COLO668 (cell line): ENCODE results near the gene EIF2S3.
A peak's percentile ranks its signal among the peaks of the same experiment; 100 is the strongest.
"Not testable (repeated sequence)": the region's sequence is repeated elsewhere in the genome, so short reads cannot be mapped to it uniquely, and the experiment has no call there.

Experiments
- DNase-seq: peaks from one replicate; lab custom pipeline; 2025; ENCODE audit not compliant: unreplicated experiment; lab: John Stamatoyannopoulos, UW

The EIF2S3 gene

GRCh38 chrX:24054182-24055042 lies at the start of gene EIF2S3:
EIF2S3 (plus strand) TSS chrX:24054956; CDS start chrX:24054969, 13 bp downstream.
- peak; percentile 91 for DNase-seq

DNA sequence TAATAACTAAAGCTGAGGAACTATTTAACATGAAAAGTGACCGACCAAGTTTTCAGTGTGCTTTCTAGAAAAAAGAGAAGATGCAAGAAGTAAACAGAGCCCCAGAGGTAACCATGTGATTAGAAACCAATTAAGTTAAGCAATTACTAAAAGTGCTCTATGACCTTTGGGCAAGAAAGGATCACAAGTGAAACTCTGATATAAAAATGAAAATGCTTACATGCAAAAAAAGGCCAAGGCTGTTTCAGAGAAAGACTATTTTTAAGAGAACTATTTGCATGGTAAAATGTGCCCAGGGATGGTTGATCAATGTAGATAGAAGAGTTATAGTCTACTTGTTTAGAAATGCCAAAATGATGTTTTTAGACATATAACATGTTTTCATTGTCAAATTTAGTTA lies 49.7 kb upstream of the EIF2S3 start:
- no peak for DNase-seq

- DNase-seq, result no peak
Observed at GRCh38 chrX:24005867-24006266, 48.9 kb upstream of the EIF2S3 start.

DNA sequence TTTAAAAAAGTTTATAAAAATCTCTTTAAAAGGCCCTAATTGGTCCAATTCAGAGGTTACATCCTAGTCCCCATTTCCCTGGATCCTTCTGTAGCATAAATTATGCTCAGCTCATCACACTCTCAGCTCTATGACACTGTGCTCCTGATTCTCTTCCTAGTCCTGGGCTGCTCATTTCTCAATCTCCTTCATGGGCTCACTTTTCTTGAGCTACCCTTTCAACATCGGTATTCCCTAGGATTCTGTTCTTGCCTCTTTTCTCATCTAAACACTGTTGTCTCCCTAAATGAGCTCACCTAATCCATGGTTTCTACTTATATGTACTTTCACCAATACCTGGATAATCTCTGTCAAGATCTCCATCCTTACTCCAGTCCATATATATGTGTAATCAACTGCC lies 42.5 kb upstream of the EIF2S3 start:
- DNase-seq, result no peak

- DNase-seq, result no peak
Observed at GRCh38 chrX:24014388-24015018, 40.3 kb upstream of the EIF2S3 start.

DNA sequence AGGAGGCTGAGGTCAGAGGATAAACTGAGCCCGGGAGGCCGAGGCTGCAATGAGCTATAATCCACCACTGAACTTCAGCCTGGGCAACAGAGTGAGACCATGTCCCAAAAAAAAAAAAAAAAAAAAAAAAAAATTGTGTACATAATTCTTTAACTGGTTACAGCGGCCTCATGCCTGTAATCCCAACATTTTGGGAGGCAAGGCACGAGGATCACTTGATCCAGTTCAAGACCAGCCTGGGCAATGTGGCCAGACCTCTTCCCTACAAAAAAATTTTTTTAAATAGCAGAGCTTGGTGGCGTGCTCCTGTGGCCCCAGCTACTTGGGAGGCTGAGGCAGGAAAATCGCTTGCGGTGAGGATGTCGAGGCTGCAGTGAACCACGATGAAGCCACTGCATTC lies 37.1 kb upstream of the EIF2S3 start:
- DNase-seq, result no peak

DNA sequence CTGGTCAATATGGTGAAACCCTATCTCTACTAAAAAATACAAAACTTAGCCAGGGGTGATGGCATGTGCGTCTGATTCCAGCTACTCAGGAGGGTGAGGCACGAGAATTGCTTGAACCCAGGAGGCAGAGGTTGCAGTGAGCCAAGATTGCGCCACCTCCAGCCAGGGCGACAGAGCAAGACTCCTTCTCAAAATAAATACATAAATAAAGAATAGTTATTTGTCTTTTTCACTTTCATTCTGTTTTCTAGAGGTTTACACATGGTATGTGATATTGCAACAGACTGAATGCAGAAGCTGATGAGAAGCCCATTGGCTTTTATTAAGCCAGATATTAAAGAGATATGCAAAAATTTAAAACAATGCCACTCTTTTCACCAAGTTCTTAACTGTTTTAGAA lies 35.9 kb upstream of the EIF2S3 start:
- no peak for DNase-seq

DNA sequence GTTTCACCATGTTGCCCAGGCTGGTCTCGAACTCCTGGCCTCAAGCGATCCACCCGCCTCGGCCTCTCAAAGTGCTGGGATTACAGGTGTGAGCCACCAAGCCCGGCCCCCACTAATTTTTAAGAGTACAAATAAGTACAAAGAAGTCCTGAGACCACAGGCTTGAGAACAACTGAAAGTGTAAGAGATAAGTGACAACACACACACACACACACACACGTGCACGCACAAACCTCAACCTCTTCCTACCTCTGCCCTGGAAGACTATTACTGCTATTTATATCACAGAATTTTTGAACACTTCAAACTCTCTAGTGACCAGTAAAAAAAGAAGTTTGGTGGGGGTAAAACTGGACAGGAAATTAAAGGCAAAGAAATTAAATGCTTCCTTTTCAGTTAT lies 35.3 kb upstream of the EIF2S3 start:
- DNase-seq, result no peak

GRCh38 chrX:24020306-24020876 lies 34.4 kb upstream of the EIF2S3 start:
- no peak for DNase-seq

DNA sequence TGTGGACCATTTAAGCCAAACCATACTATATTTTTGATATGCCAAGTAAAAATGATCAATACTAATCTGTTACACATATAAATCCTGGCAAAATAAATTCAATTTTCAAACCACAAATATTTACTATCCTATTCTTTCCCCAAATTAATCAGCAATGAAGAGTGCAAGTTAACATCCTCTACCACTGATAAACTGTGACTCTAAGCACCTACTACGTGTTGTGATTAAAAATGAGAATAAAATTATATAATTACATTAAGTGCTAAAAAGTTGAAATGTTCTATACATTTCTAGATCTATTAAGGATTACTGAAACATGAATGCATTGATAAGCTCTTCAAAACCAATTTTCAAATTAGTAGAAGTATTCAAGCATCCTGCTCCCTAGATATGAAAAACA lies 31.2 kb upstream of the EIF2S3 start:
- DNase-seq, result no peak

GRCh38 chrX:24023972-24024669 lies 30.6 kb upstream of the EIF2S3 start:
- DNase-seq, result no peak

DNA sequence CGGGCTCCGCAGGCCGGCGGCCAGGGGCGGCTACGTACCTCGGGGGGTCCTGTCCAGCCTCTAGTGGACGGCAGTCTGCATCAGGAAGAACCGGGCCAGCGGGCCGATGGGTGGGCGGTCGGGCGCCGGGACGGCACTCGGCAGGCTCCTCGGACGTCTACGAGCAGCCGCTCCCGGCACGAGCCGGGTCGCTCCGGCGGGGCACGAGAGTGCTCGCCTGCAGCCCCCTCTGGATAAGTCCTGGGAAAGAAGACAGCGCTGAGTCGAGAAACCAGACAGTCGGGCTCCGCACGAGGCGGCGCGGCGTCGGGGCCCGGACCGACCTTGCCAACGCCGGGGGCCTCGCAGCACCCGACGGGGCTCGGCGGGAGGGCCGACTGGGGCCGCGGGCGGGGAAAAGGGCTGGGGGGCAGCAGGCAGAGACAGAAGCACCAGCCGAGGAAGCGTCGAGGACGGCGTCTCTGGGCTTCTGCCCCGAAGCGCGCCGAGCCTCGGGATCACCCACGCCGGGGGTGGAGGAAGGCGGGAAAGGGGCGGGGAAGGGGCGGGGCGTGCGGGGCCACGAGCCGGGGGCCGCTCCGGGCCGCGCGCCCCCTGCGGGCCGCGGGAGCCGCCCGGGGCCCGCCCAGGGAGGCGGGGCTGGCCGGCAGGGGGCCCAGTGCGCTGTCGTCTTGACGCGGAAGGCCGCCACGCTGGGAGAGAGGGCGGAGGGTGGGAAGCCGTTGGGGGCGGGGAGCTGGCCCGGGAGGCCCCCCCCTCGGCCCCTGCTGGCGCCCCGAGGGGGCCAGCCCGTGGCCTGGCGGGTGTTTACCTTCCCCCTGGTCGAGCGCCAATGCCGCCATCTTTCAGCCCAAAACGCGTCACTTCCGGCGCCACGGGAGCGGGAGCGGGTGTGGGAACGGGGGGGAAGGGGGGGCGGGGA lies 29.7 kb upstream of the EIF2S3 start:
- DNase-seq, result peak; percentile 91

- DNase-seq, result no peak
Observed at GRCh38 chrX:24025741-24026403, 28.9 kb upstream of the EIF2S3 start.

DNA sequence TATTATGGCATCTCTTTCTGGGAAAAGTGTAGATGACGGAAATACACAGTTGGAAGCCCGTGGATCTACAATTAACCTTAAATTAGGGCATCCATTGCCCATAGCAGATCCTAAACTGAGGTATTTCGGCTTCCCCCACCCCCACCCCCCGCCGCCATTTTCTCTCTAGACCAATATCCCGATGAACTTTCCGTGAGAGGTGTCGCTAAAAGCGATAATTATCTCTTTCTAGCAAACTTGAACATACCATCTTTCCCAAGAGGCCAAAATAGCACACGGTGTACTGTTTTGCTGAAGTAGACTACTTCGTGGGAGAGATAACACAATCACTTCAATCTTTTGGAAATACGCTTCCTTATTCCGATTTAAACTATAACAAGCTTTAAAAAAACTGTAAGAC lies 28.3 kb upstream of the EIF2S3 start:
- no peak for DNase-seq

DNA sequence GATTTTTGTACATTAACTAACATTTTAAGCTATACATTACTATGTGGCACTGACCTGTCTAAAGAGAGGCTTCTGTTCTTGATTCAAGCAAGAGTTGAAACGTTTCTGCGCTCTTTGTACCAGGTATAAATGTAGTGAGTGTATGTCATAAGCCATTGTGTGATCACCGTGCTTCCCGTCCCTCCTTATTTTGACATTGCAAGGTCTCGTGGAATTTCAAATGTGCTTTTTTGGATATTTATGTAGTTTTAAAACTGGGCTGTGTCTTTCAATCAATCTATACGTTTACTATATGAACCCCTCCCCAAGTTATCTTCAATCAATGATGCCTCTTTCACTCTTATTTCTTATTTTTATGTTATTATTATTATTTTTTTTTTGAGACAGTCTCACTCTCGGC lies 27.7 kb upstream of the EIF2S3 start, which contains the start of gene KLHL15:
Gene KLHL15 (minus strand): TSS at position 101 of the 400 bp plus-strand sequence. CDS start 20,493 bp downstream, outside the sequence.
- no peak for DNase-seq

DNA sequence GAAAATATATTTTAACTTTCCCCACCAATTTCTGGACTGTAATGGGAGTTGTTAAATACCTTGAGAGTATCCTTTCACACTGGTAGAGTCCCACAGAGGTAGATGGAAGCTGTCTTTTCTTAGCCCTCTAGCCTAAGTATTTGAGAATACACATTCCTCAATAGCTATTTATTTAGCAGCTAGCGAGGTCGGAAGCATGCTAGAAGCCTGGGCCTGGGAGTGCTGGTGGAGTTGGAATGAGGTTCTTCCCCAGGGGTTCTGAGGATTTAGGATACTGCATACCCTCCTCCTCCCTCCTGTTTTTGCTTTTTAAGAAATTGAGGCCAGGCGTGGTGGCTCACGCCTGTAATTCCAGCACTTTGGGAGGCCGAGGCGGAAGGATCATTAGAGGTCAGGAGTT lies 26.8 kb upstream of the EIF2S3 start:
- no peak for DNase-seq

- DNase-seq, result no peak
Observed at GRCh38 chrX:24030597-24030996, 24.2 kb upstream of the EIF2S3 start.

GRCh38 chrX:24034485-24034884 lies 20.3 kb upstream of the EIF2S3 start:
- DNase-seq, result no peak

DNA sequence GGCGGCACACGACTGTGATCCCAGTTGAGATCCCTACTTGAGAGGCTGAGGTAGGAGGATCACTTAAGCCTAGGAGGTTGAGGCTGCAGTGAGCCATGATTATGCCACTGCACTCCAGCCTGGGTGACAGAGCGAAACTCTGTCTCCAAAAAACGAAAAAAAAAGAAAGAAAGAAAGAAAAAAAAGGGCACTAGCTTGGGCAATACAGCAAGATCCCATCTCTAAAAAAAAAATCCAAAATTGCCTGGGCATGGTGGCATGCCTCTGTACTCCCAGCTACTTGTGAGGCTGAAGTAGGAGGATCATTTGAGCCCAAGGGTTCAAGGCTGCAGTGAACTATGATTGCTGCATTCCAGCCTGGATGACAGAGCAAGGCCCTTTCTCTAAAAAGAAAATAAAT lies 17.0 kb upstream of the EIF2S3 start:
- no peak for DNase-seq

GRCh38 chrX:24046060-24046459 lies 8.7 kb upstream of the EIF2S3 start:
- DNase-seq, result not testable (repeated sequence)
